ENCODE data around the gene GSDME.

- TF ChIP-seq EZH2 (optimal IDR thresholded peaks at IDR 0.05; ENCODE audit: low read depth, low read length) (no peak), CTCF (IDR thresholded peaks at IDR 0.05; ENCODE audit: low read length) (no peak), EZH2phosphoT487 (IDR thresholded peaks at IDR 0.05; ENCODE audit: low read length) (no peak)
Observed at GRCh38 chr7:24779283-24779655, 22.0 kb upstream of the GSDME start.

All from MM.1S (cell line).